ENCODE results near the gene PRB2.
"Not testable (repeated sequence)": the region's sequence is repeated elsewhere in the genome, so short reads cannot be mapped to it uniquely, and the experiment has no call there.

The PRB2 gene

GRCh38 chr12:11395467-11395866 lies at the start of gene PRB2:
TSS of gene PRB2 (minus strand) at chr12:11395567. CDS start at chr12:11395529, 38 bp downstream.
- DNase-seq: not testable (repeated sequence)

GRCh38 chr12:11437966-11438365 lies 42.6 kb upstream of the PRB2 start:
- no peak for DNase-seq

GRCh38 chr12:11433664-11434063 lies 38.3 kb upstream of the PRB2 start:
- DNase-seq: no peak

GRCh38 chr12:11431486-11431885 lies 36.1 kb upstream of the PRB2 start:
- DNase-seq: peak; percentile 30

- DNase-seq: no peak
Observed at GRCh38 chr12:11427341-11427740, 32.0 kb upstream of the PRB2 start.

- no peak for DNase-seq
Observed at GRCh38 chr12:11412731-11413130, 17.4 kb upstream of the PRB2 start.

GRCh38 chr12:11408096-11408495 lies 12.7 kb upstream of the PRB2 start:
- no peak for DNase-seq

GRCh38 chr12:11397366-11397765 lies 2.0 kb upstream of the PRB2 start:
- no peak for DNase-seq

- not testable (repeated sequence) for DNase-seq
Observed at GRCh38 chr12:11391456-11391855, 3.9 kb downstream of the PRB2 start.

- not testable (repeated sequence) for DNase-seq
Observed at GRCh38 chr12:11377420-11377819, 17.9 kb downstream of the PRB2 start.

GRCh38 chr12:11361151-11361550 lies 34.2 kb downstream of the PRB2 start:
- no peak for DNase-seq

GRCh38 chr12:11360205-11360883 lies 35.0 kb downstream of the PRB2 start:
- not testable (repeated sequence) for DNase-seq

- DNase-seq: not testable (repeated sequence)
Observed at GRCh38 chr12:11351736-11352135, 43.6 kb downstream of the PRB2 start.

- DNase-seq: no peak
Observed at GRCh38 chr12:11348439-11348838, 46.9 kb downstream of the PRB2 start.

- DNase-seq: no peak
Observed at GRCh38 chr12:11347810-11348209, 47.6 kb downstream of the PRB2 start.

GRCh38 chr12:11344500-11344899 lies 50.9 kb downstream of the PRB2 start:
- DNase-seq: no peak
